ENCODE measurements around the gene CNGB1. TPM values are rescaled to one million over a fixed set of nuclear protein-coding genes. Genes with fewer than 3 reads are reported as not detected.
A peak's percentile ranks its signal among the peaks of the same experiment; 100 is the strongest.

The CNGB1 gene
- total and polyA plus RNA-seq, 8 donors, result 0.03 to 0.23 (median 0.14) TPM; not detected in 1

DNA sequence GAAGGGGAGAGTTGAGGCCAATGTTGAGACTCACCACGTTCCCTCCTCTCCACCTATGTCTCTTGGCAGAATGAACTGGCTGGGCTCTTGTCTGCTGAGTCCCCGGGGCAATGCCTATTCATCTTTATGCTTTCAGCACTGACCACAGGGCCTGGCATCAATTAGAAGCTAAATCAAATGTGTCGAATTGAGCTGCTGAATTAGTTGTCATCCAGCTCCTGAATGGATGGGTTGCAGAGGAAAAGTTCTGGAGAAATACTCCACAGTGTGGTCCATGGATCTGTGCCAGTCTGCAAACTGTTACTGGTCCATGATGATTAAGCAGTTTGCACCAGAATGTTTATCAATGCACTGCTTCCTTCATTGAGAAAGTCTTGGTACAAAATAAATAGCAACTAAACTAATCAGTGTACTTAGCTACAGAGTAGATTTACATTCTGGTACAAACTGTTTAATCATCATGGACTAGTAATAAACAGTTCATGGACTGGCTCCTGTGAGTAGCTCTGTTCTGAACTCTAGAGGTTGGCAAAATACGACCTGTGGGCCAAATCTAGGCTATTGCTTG, 4.6 kb downstream of the CNGB1 start:
- Histone ChIP-seq H3K9me3 (no peaks in the 10 kb centered on the region), H3K36me3 (no peaks in the 10 kb centered on the region), H3K27ac (no peak overlapping the region), H3K4me1 (no peaks in the 10 kb centered on the region), H3K4me3 (no peak overlapping the region), H3K27me3 (no peaks in the 10 kb centered on the region)
- ATAC-seq (no peak), DNase-seq (no peak)
- intact Hi-C loops (cut with DNase I), result no loop called here
- TF ChIP-seq, protein P1, sequence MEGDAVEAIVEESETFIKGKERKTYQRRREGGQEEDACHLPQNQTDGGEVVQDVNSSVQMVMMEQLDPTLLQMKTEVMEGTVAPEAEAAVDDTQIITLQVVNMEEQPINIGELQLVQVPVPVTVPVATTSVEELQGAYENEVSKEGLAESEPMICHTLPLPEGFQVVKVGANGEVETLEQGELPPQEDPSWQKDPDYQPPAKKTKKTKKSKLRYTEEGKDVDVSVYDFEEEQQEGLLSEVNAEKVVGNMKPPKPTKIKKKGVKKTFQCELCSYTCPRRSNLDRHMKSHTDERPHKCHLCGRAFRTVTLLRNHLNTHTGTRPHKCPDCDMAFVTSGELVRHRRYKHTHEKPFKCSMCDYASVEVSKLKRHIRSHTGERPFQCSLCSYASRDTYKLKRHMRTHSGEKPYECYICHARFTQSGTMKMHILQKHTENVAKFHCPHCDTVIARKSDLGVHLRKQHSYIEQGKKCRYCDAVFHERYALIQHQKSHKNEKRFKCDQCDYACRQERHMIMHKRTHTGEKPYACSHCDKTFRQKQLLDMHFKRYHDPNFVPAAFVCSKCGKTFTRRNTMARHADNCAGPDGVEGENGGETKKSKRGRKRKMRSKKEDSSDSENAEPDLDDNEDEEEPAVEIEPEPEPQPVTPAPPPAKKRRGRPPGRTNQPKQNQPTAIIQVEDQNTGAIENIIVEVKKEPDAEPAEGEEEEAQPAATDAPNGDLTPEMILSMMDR (IDR thresholded peaks at IDR 0.05), result no peak

DNA sequence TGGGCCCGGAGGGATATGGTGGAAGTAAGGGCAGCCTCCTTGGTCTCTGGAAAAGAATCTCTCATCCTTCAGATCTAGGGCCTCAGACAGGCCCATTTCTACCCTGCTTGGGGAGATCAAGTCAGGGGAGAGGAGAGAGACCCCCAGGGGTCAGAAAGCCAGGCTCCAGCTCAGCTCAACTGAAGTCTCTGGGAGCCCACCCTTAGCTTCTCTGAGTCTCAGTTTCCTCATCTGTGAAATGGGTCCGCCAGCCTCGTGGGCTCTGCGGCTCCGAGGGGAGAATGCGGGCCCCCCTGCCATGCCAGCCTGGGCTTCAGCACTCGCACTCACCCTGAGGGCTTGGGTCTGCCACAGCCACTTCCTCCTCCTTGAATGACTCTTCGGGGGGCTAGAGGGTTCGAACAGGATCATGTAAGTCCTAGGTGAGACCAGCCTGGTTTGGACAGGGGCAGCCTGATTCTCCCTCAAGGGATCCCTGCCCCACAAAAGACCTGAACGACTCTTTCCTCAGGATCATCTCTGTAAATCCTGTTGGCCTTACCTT, 6.7 kb downstream of the CNGB1 start:
- DNase-seq (peak in 1 of 4 donors; percentile 43), ATAC-seq (no peak)
- Histone ChIP-seq H3K27ac (no peak overlapping the region), H3K36me3 (no peaks in the 10 kb centered on the region), H3K4me3 (no peak overlapping the region), H3K27me3 (no peaks in the 10 kb centered on the region), H3K9me3 (no peaks in the 10 kb centered on the region), H3K4me1 (no peaks in the 10 kb centered on the region)
- intact Hi-C loops (cut with DNase I), result no loop called here
- TF ChIP-seq, protein P1 (IDR thresholded peaks at IDR 0.05), result no peak

DNA sequence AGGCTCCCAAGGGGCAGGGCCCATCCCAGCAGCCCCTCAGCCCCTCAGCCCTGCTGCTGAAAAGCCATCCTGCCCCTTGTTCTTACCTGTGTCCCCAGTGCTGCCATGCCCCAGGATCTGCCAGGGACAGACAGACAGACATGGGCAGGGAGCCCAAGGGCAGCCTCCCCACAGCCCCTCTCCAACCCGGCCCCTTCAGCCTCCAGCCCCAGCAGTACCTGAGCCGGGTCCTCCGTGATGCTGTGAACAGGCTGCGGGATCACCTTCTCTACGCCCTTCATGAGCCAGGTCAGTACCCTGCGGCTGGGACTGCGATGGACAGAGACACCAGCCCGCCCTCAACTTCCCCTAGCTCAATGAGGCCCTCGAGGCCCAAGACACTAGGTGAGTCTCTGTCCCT, 8.2 kb downstream of the CNGB1 start:
- Histone ChIP-seq H3K36me3 (no peaks in the 10 kb centered on the region), H3K27me3 (no peaks in the 10 kb centered on the region), H3K4me3 (no peak overlapping the region), H3K4me1 (no peaks in the 10 kb centered on the region), H3K9me3 (no peaks in the 10 kb centered on the region), H3K27ac (no peak overlapping the region)
- DNase-seq, result peak in 1 of 4 donors; percentile 61
- no peak for ATAC-seq
- TF ChIP-seq, protein P1 (IDR thresholded peaks at IDR 0.05), result no peak
- intact Hi-C loops (cut with DNase I), result no loop called here

DNA sequence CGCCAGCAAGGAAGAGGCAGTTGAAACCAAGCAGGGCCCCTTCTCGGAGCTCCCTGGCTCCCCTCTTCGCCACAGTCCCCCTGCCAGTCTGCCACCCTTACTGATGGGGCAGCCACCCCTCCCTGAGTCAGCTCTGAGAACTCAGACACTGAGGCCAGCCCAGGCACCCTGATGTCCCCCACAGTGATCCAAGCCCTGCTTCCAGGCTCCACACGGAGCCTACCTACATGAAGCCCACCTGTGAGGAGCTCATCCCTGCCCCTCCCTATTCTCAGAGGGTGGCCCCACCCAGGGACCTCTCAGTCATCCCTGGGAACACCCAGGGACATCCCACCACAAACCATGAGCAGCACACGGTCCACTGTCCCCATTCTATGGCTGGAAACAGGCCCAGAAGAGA, 8.9 kb downstream of the CNGB1 start:
- TF ChIP-seq, protein P1 (IDR thresholded peaks at IDR 0.05), result no peak
- intact Hi-C loops (cut with DNase I), result no loop called here
- ATAC-seq, result no peak
- H3K27me3 ChIP-seq, result no peaks in the 10 kb centered on the region
- DNase-seq, result peak in 1 of 4 donors; percentile 34
- no peak overlapping the region for H3K4me3 ChIP-seq
- H3K36me3 ChIP-seq, result no peaks in the 10 kb centered on the region
- no peaks in the 10 kb centered on the region for H3K4me1 ChIP-seq
- H3K9me3 ChIP-seq, result no peaks in the 10 kb centered on the region
- no peak overlapping the region for H3K27ac ChIP-seq

DNA sequence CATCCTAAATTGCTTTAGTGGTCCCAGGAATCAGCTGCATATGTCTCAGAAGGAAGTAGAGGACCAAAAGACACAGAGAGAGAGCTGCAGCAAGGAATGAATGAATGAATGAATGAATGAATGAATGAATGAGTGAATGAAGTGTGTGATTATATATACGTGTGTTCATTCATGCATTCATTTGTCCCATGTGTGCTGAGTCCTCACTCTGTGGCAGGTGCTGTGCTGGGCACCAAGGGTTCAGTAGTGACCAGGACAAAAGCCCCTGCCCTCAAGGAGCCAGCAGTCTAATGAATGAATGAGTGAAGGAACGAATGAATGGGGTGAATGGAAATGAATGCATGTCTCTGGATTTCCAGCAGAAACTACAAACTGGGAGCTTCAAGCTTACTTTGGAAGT, 9.4 kb downstream of the CNGB1 start:
- Histone ChIP-seq H3K36me3 (no peaks in the 10 kb centered on the region), H3K27ac (no peak overlapping the region), H3K4me1 (no peaks in the 10 kb centered on the region), H3K9me3 (no peaks in the 10 kb centered on the region), H3K4me3 (no peak overlapping the region), H3K27me3 (no peaks in the 10 kb centered on the region)
- TF ChIP-seq, protein P1 (IDR thresholded peaks at IDR 0.05), result no peak
- DNase-seq (peak in 1 of 4 donors; percentile 9), ATAC-seq (no peak)
- intact Hi-C loops (cut with DNase I), result no loop called here

Data from left lung (tissue), 10 donors.